CD4-positive, CD25-positive, alpha-beta regulatory T cell (primary cell): ENCODE measurements around the gene MINAR1. TPM values are rescaled to one million over a fixed set of nuclear protein-coding genes. Genes with fewer than 3 reads are reported as not detected.

Source experiments
- ATAC-seq, 2 donors: fragments of 150-1000 bp; cut with Tn5 transposase; one replicate each; pipeline ENCODE4 v1.10.0; 2021; ENCODE audit warnings: low read depth in 2 of 2, moderate number of reproducible peaks in 2 of 2, moderate library complexity in 1 of 2
- DNase-seq, 3 donors: peaks; one replicate each; pipeline versions ENCODE4 v3.0.0 to v3.0.0-alpha.2; 2012 to 2022; ENCODE audit warnings: mixed read lengths in 1 of 3
- H3K27ac ChIP-seq: one replicate; pipeline ENCODE4 v1.7.0; 2013; ENCODE audit warnings: mild to moderate bottlenecking, low read length; ENCODE audit not compliant: insufficient read depth, poor library complexity, severe bottlenecking
- H3K27me3 ChIP-seq: one replicate; pipeline ENCODE4 v1.7.0; 2013; ENCODE audit warnings: low read length; ENCODE audit not compliant: control insufficient read depth, insufficient read depth
- H3K36me3 ChIP-seq: one replicate; pipeline ENCODE4 v1.7.0; 2013; ENCODE audit warnings: mild to moderate bottlenecking, low read length, moderate library complexity; ENCODE audit not compliant: control insufficient read depth, insufficient read depth
- H3K4me1 ChIP-seq: 2 replicates; pipeline ENCODE4 v1.7.0; 2013; ENCODE audit warnings: mild to moderate bottlenecking, low read length; ENCODE audit not compliant: insufficient read depth, control insufficient read depth, poor library complexity, severe bottlenecking
- H3K4me3 ChIP-seq: one replicate; pipeline ENCODE4 v1.7.0; 2013; ENCODE audit warnings: low read depth, mild to moderate bottlenecking, low read length, moderate library complexity
- H3K9me3 ChIP-seq, 2 experiments: 1 replicate in 1 of 2; 2 replicates in 1 of 2; pipeline ENCODE4 v1.7.0; 2013; ENCODE audit warnings: low read length in 2 of 2, mild to moderate bottlenecking in 1 of 2, moderate library complexity in 1 of 2; ENCODE audit not compliant: control insufficient read depth in 2 of 2
- H3K27ac Mint-ChIP-seq, 3 donors: one replicate each; pipeline ENCODE4 v1.8.0; 2020 to 2022; ENCODE audit warnings: mild to moderate bottlenecking in 3 of 3, mixed read lengths in 3 of 3, moderate library complexity in 2 of 3
- H3K27me3 Mint-ChIP-seq: one replicate; pipeline ENCODE4 v1.8.0; 2022; ENCODE audit warnings: mild to moderate bottlenecking, mixed read lengths
- H3K36me3 Mint-ChIP-seq: one replicate; pipeline ENCODE4 v1.8.0; 2020; ENCODE audit warnings: mixed read lengths
- H3K4me1 Mint-ChIP-seq, 4 donors: one replicate each; pipeline ENCODE4 v1.8.0; 2020 to 2022; ENCODE audit warnings: mixed read lengths in 4 of 4, mild to moderate bottlenecking in 1 of 4
- H3K4me3 Mint-ChIP-seq, 4 donors: one replicate each; pipeline ENCODE4 v1.8.0; 2020 to 2022; ENCODE audit warnings: mild to moderate bottlenecking in 4 of 4, mixed read lengths in 4 of 4, moderate library complexity in 3 of 4
- H3K9me3 Mint-ChIP-seq, 7 donors: one replicate each; pipeline ENCODE4 v1.8.0; 2020 to 2022; ENCODE audit warnings: mixed read lengths in 7 of 7, mild to moderate bottlenecking in 3 of 7, moderate library complexity in 2 of 7
- polyA plus RNA-seq, 4 donors: library from polyadenylated mRNA; unstranded; fragments of 300-500 nt; fragmentation: Illumina TruSeq; gene quantifications; one replicate each; pipeline ENCODE4 v1.2.3, GENCODE V29; 2021
- total RNA-seq: library from RNA; stranded (reverse); gene quantifications from one replicate; pipeline ENCODE4 v1.2.3, GENCODE V29; 2022

The MINAR1 gene
- total and polyA plus RNA-seq, 5 donors from 2014 or later, result 0.02 to 0.42 (median 0.02) TPM; not detected in 2

GRCh38 chr15:79433276-79433990, 1.3 kb downstream of the MINAR1 start:
- Histone ChIP-seq H3K4me3 (no peak overlapping the region), H3K9me3 (no peaks in the 10 kb centered on the region), H3K4me1 (no peaks in the 10 kb centered on the region), H3K27me3 (peaks cover 31% of the 10 kb centered on the region), H3K36me3 (no peaks in the 10 kb centered on the region), H3K27ac (no peak overlapping the region)
- Mint-ChIP-seq H3K36me3 (no peaks in the 10 kb centered on the region), H3K9me3 (peaks cover 0 to 4% (median 0%) of the 10 kb centered on the region in 7 donors), H3K4me1 (peaks cover 0 to 5% (median under 1%) of the 10 kb centered on the region in 4 donors), H3K27ac (no peak overlapping the region), H3K4me3 (no peak overlapping the region), H3K27me3 (peaks cover 71% of the 10 kb centered on the region)
- DNase-seq (no peak), ATAC-seq (no peak)

DNA sequence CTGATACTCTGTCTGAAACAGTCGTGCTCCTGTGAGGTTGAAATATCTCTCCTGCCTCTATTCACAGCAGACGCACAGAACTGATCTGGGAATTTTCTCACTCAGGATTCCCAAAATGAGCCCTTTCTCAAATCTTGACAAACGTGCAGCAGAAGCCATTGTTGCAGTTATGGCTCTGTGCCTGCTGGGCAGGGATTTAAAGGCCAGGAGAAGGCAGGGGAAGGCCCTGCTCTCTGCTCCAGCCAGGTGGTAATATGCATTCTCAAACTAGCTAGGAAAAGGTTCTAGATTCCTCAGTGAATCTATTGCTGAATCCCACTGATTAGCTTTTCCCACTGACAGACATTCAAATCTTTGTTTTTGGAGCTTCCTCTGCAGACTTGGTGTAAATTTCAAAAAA, 2.2 kb downstream of the MINAR1 start:
- Histone ChIP-seq H3K4me1 (no peaks in the 10 kb centered on the region), H3K27me3 (peaks cover 28% of the 10 kb centered on the region), H3K36me3 (no peaks in the 10 kb centered on the region), H3K9me3 (no peaks in the 10 kb centered on the region), H3K4me3 (no peak overlapping the region), H3K27ac (no peak overlapping the region)
- Mint-ChIP-seq H3K27ac (no peak overlapping the region), H3K27me3 (peaks cover 64% of the 10 kb centered on the region), H3K4me1 (peaks cover 0 to 5% (median under 1%) of the 10 kb centered on the region in 4 donors), H3K9me3 (peaks cover 0 to 2% (median 0%) of the 10 kb centered on the region in 7 donors), H3K36me3 (no peaks in the 10 kb centered on the region), H3K4me3 (no peak overlapping the region)
- no peak for DNase-seq
- no peak for ATAC-seq

DNA sequence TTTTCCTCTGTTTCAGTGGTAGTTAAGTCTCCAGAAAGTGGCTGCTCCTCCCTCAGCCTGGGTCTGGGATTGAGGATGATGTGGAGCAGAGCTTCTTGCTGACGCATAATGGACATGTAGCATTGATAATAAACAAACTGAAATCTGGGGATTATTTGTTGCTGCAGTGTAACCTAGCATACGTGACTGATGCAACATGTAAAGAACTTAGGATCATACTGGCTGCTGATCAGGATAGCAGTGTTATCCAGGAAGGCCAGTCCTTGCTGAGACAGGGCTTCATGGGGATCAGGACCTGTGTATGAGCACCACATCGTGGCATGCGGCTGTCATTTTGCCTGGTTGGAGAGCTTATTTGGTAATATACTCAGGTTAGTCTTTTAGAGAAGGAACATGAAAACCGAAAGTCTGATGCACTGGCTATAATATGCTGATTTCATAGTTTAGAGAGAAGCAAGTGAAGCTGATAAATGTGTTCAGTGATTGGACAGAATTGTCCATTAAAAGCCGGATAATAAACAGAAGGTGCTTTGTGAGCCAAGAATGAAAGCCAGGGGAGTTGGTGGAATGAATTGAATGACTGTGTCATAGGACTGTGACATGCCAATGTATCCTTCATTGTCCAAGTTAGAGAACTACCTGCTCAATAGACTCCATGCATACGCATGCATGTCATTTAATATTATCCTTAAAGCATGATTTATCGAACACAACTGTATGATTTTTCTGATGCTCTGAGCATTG, 4.1 kb downstream of the MINAR1 start:
- no peak overlapping the region for H3K4me3 Mint-ChIP-seq
- no peaks in the 10 kb centered on the region for H3K36me3 ChIP-seq
- H3K4me3 ChIP-seq, result no peak overlapping the region
- no peak overlapping the region for H3K27ac ChIP-seq
- peaks cover 56% of the 10 kb centered on the region for H3K27me3 Mint-ChIP-seq
- H3K27me3 ChIP-seq, result peaks cover 18% of the 10 kb centered on the region
- H3K27ac Mint-ChIP-seq, result no peak overlapping the region
- peaks cover 0 to 3% (median under 1%) of the 10 kb centered on the region in 4 donors for H3K4me1 Mint-ChIP-seq
- H3K9me3 Mint-ChIP-seq, result peaks cover 0 to 6% (median 0%) of the 10 kb centered on the region in 7 donors
- no peaks in the 10 kb centered on the region for H3K4me1 ChIP-seq
- ATAC-seq, result no peak
- DNase-seq, result no peak
- no peaks in the 10 kb centered on the region for H3K9me3 ChIP-seq
- H3K36me3 Mint-ChIP-seq, result no peaks in the 10 kb centered on the region

- ATAC-seq, result no peak
- no peaks in the 10 kb centered on the region for H3K36me3 Mint-ChIP-seq
Measured at GRCh38 chr15:79437275-79438000, 5.3 kb downstream of the MINAR1 start.

DNA sequence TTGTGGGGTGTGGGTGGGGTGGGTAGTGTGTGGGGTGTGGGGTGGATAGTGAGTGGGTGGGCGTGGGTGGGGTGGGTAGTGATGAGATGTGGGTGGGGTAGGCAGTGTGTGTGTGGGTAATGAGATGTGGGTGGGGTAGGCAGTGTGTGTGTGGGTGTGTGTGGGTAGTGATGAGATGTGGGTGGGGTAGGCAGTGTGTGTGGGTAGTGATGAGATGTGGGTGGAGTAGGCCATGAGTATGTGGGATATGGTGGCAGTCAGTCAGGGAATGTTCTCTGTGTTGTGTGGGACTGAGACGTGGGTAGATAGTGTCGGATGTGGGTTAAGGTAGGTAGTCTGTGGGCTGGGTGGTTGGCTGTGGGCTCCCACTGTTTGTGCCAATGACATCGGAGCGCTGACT, 7.1 kb downstream of the MINAR1 start:
- DNase-seq (no peak), ATAC-seq (no peak)
- H3K27me3 Mint-ChIP-seq, result peaks cover 40% of the 10 kb centered on the region
- no peaks in the 10 kb centered on the region for H3K4me1 Mint-ChIP-seq
- peaks cover 0 to 5% (median 0%) of the 10 kb centered on the region in 7 donors for H3K9me3 Mint-ChIP-seq
- Histone ChIP-seq H3K36me3 (no peaks in the 10 kb centered on the region), H3K9me3 (no peaks in the 10 kb centered on the region), H3K4me3 (no peak overlapping the region), H3K27me3 (peaks cover 4% of the 10 kb centered on the region), H3K27ac (no peak overlapping the region), H3K4me1 (no peaks in the 10 kb centered on the region)
- H3K27ac Mint-ChIP-seq, result no peak overlapping the region
- H3K36me3 Mint-ChIP-seq, result no peaks in the 10 kb centered on the region
- H3K4me3 Mint-ChIP-seq, result no peak overlapping the region

More at GRCh38 chr15:79437275-79438000, 5.3 kb downstream of the MINAR1 start:
- no peaks in the 10 kb centered on the region for H3K4me1 Mint-ChIP-seq
- peaks cover 18% of the 10 kb centered on the region for H3K27me3 ChIP-seq
- H3K4me1 ChIP-seq, result no peaks in the 10 kb centered on the region
- no peak overlapping the region for H3K27ac ChIP-seq
- H3K27me3 Mint-ChIP-seq, result peaks cover 54% of the 10 kb centered on the region
- H3K9me3 Mint-ChIP-seq, result peaks cover 0 to 6% (median 0%) of the 10 kb centered on the region in 7 donors
- no peaks in the 10 kb centered on the region for H3K36me3 ChIP-seq
- H3K27ac Mint-ChIP-seq, result no peak overlapping the region
- H3K4me3 ChIP-seq, result no peak overlapping the region
- no peaks in the 10 kb centered on the region for H3K9me3 ChIP-seq
- DNase-seq, result no peak
- H3K4me3 Mint-ChIP-seq, result no peak overlapping the region

- Histone ChIP-seq H3K27me3 (no peaks in the 10 kb centered on the region), H3K36me3 (no peaks in the 10 kb centered on the region), H3K4me1 (no peaks in the 10 kb centered on the region), H3K4me3 (no peak overlapping the region), H3K27ac (no peak overlapping the region), H3K9me3 (no peaks in the 10 kb centered on the region)
- no peak overlapping the region for H3K27ac Mint-ChIP-seq
- H3K4me1 Mint-ChIP-seq, result no peaks in the 10 kb centered on the region
- H3K9me3 Mint-ChIP-seq, result peaks cover 0 to 5% (median 0%) of the 10 kb centered on the region in 7 donors
- H3K27me3 Mint-ChIP-seq, result peaks cover 31% of the 10 kb centered on the region
- H3K4me3 Mint-ChIP-seq, result no peak overlapping the region
- DNase-seq (no peak), ATAC-seq (no peak)
- H3K36me3 Mint-ChIP-seq, result no peaks in the 10 kb centered on the region
Measured at GRCh38 chr15:79440355-79440908, 8.3 kb downstream of the MINAR1 start.

GRCh38 chr15:79442911-79443310, 10.8 kb downstream of the MINAR1 start:
- Histone ChIP-seq H3K4me3 (no peak overlapping the region), H3K36me3 (no peaks in the 10 kb centered on the region), H3K27me3 (no peaks in the 10 kb centered on the region), H3K9me3 (no peaks in the 10 kb centered on the region), H3K27ac (no peak overlapping the region), H3K4me1 (no peaks in the 10 kb centered on the region)
- H3K27me3 Mint-ChIP-seq, result peaks cover 16% of the 10 kb centered on the region
- no peaks in the 10 kb centered on the region for H3K36me3 Mint-ChIP-seq
- no peak overlapping the region for H3K4me3 Mint-ChIP-seq
- peaks cover 0 to 5% (median 4%) of the 10 kb centered on the region in 7 donors for H3K9me3 Mint-ChIP-seq
- DNase-seq, result no peak
- H3K4me1 Mint-ChIP-seq, result no peaks in the 10 kb centered on the region
- H3K27ac Mint-ChIP-seq, result no peak overlapping the region
- ATAC-seq, result no peak
